BE2C (cell line): Measurements from ENCODE around the gene RPS16.

ENCODE experiments used
- DNase-seq: peaks from one replicate; pipeline ENCODE4 v3.0.0-alpha.2; 2020
- H3K27me3 ChIP-seq: fragments of 250-450 bp; sonication (Bioruptor Pico); 2 replicates; pipeline ENCODE4 v1.5.1; 2020; ENCODE audit warnings: mild to moderate bottlenecking
- H3K36me3 ChIP-seq: fragments of 250-450 bp; sonication (Bioruptor Pico); 2 replicates; pipeline ENCODE4 v1.5.1; 2020; ENCODE audit warnings: mild to moderate bottlenecking
- H3K4me1 ChIP-seq: fragments of 250-450 bp; sonication (Bioruptor Pico); 2 replicates; pipeline ENCODE4 v1.5.1; 2020
- H3K4me3 ChIP-seq: 2 replicates; pipeline ENCODE4 v1.5.1; 2011; ENCODE audit warnings: low read depth, low read length
- H3K9me3 ChIP-seq: fragments of 250-450 bp; sonication (Bioruptor Pico); 2 replicates; pipeline ENCODE4 v1.5.1; 2020
- CTCF ChIP-seq: IDR thresholded peaks from 2 replicates; pipeline ENCODE4 v1.5.1; 2012; ENCODE audit warnings: mild to moderate bottlenecking, low read depth, low read length

The RPS16 gene

DNA sequence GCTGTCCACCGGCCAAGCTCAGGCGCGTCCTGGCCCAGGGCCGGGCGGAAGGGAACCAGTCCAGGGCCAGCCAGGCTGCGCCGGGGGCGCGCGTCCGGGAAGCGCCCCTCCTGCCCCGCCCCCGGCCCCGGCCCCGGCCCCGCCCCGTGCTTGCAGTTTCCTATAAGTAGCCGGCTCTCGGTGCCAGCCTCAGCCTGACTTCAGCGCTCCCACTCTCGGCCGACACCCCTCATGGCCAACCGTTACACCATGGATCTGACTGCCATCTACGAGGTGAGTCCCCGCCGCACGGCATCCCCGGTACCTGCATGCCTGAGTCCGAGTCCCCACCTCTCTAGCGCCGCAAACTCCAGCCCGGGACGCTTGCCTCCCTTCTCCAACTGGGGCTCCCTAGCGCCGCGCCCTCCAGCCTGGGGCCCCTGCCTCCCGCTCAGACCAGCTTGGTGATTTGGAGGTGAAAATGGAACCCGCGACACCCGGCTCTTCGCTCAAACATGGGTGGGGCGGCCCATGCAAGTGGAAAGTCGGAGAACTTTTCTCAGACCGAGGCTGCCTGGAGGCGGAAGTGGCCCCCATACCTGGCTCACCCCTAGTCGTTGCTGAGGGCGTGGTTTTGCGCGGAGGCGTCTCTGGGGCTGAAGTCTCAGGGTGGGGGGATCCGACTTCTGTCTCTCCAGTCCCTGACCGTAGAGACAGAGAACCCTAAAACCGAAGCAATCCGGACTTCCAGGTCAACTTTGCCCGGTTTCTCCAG lies 28.9 kb downstream of the RPS16 start, which contains the start of gene ZFP36:
TSS of gene ZFP36 (plus strand) at position 192 of the 754 bp plus-strand sequence. CDS start at position 250, 58 bp downstream.
- TF ChIP-seq CTCF = no peak
- Histone ChIP-seq H3K4me3 (peak within 1 kb of the TSS; percentile 87), H3K4me1 (peaks cover 26% of the 10 kb centered on the region), H3K27me3 (no peaks in the 10 kb centered on the region), H3K36me3 (no peaks in the 10 kb centered on the region), H3K9me3 (no peaks in the 10 kb centered on the region)
- DNase-seq = peak; percentile 84

GRCh38 chr19:39405958-39406655 lies 29.6 kb downstream of the RPS16 start:
- H3K27me3 ChIP-seq = no peaks in the 10 kb centered on the region
- H3K36me3 ChIP-seq = no peaks in the 10 kb centered on the region
- DNase-seq = no peak
- peak overlapping the region; percentile 87 for H3K4me3 ChIP-seq
- no peaks in the 10 kb centered on the region for H3K9me3 ChIP-seq
- TF ChIP-seq CTCF = no peak
- H3K4me1 ChIP-seq = peaks cover 26% of the 10 kb centered on the region

DNA sequence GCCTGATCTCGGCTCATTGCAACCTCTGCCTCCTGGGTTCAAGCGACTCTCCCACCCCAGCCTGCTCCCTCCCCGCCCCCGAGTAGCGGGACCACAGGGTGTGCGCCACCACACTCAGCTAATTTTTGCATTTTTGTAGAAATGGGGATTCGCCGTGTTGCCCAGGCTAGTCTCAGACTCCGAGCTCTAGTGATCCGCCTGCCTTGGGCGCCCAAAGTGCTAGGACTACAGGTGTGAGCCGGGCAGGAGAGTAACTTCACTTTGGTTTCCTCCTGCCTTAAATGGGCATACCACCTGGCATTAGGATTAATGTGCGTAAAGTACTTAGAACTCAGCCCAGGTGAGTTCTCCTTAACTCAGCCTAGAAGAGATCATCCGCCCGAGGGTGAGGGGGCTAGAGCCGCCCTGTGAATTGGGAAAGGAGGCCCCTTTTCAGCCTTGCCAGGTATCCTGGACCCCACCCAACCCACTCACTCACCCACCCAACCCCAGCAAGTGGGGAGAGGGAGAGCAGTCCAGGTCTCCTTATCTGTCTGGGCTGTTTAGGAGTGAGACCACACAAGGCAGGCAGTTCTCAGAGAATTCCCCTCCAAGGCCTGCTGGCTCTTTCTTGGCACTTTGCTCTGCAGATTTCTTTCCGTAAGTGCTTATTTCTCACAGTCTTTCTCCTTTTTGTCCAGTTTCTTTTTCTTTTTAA lies 30.3 kb downstream of the RPS16 start:
- H3K4me1 ChIP-seq = peaks cover 26% of the 10 kb centered on the region

GRCh38 chr19:39403331-39404312 lies 32.1 kb downstream of the RPS16 start:
- peaks cover 26% of the 10 kb centered on the region for H3K4me1 ChIP-seq
- peak overlapping the region; percentile 56 for H3K4me3 ChIP-seq
- DNase-seq = peak; percentile 92
- no peak for TF ChIP-seq CTCF
- H3K27me3 ChIP-seq = no peaks in the 10 kb centered on the region
- H3K9me3 ChIP-seq = no peaks in the 10 kb centered on the region
- H3K36me3 ChIP-seq = no peaks in the 10 kb centered on the region

More for the DNA sequence above, 30.3 kb downstream of the RPS16 start:
- Histone ChIP-seq H3K4me3 (no peak overlapping the region), H3K9me3 (no peaks in the 10 kb centered on the region), H3K27me3 (no peaks in the 10 kb centered on the region), H3K36me3 (no peaks in the 10 kb centered on the region)
- no peak for DNase-seq
- TF ChIP-seq CTCF = no peak

- H3K27me3 ChIP-seq = no peaks in the 10 kb centered on the region
- peak overlapping the region; percentile 56 for H3K4me3 ChIP-seq
- peak; percentile 72 for DNase-seq
- H3K4me1 ChIP-seq = peaks cover 29% of the 10 kb centered on the region
- no peaks in the 10 kb centered on the region for H3K36me3 ChIP-seq
- no peaks in the 10 kb centered on the region for H3K9me3 ChIP-seq
- no peak for TF ChIP-seq CTCF
These were observed 33.1 kb downstream of the RPS16 start for GRCh38 chr19:39402346-39403300.
